Sigmoid colon (tissue), 7 donors: Measurements from ENCODE around the gene NFKB1. TPM values are rescaled to one million over a fixed set of nuclear protein-coding genes. Genes with fewer than 3 reads are reported as not detected.

Source experiments
- DNase-seq: peaks from one replicate; pipeline ENCODE4 v3.0.0-alpha.2; 2019
- H3K27ac ChIP-seq, 4 donors: fragments of 200-600 bp; sonication (generic); one replicate each; pipeline ENCODE4 v1.5.1; 2016 to 2019; ENCODE audit warnings: mild to moderate bottlenecking in 1 of 4
- H3K27me3 ChIP-seq, 3 donors: fragments of 200-600 bp; sonication (generic); one replicate each; pipeline ENCODE4 v1.5.1; 2019; ENCODE audit warnings: mild to moderate bottlenecking in 1 of 3
- H3K36me3 ChIP-seq, 4 donors: fragments of 200-600 bp; sonication (generic); one replicate each; pipeline ENCODE4 v1.5.1; 2016 to 2019
- H3K4me1 ChIP-seq, 4 donors: fragments of 200-600 bp; sonication (generic); one replicate each; pipeline ENCODE4 v1.5.1; 2017 to 2019
- H3K4me3 ChIP-seq, 4 donors: fragments of 200-600 bp; sonication (generic); one replicate each; pipeline ENCODE4 v1.5.1; 2017 to 2019; ENCODE audit warnings: mild to moderate bottlenecking in 2 of 4, moderate library complexity in 1 of 4
- H3K9me3 ChIP-seq, 4 donors: fragments of 200-600 bp in 3 of 4; sonication (generic) in 3 of 4; one replicate each; pipeline versions ENCODE4 v1.5.1 to v1.6.1; 2013 to 2019
- EP300 ChIP-seq, 4 donors: sonication (generic); formaldehyde crosslinking; IDR thresholded peaks; one replicate each; pipeline ENCODE4 v1.6.1; 2017; ENCODE audit warnings: antibody characterized with exemption in 4 of 4
- POLR2A ChIP-seq, 2 donors: fragments of 450-650 bp; IDR thresholded peaks; one replicate each; pipeline ENCODE4 v1.6.1; 2016; ENCODE audit warnings: antibody characterized with exemption in 2 of 2, mild to moderate bottlenecking in 2 of 2, moderate library complexity in 2 of 2
- POLR2AphosphoS5 ChIP-seq, 4 donors: sonication (generic); formaldehyde crosslinking; IDR thresholded peaks; one replicate each; pipeline ENCODE4 v1.6.1; 2017; ENCODE audit warnings: antibody characterized with exemption in 4 of 4
- WGBS, 2 donors: extraction: QIAGEN DNeasy Blood & Tissue Kit; methylation state at CpG; one replicate each; pipeline ENCODE4 v1.1.7; 2013; 5-methylcytosine and 5-hydroxymethylcytosine counted together
- intact Hi-C: fragments of 100-400 bp; cut with DNase I; formaldehyde crosslinking; loops from one replicate; pipeline ENCODE4 v1.15.1; 2023
- polyA plus RNA-seq, 3 donors: library from polyadenylated mRNA; stranded (reverse); fragments of 200-250 nt; gene quantifications; one replicate each; pipeline ENCODE4 v1.2.3, GENCODE V29; 2013
- total RNA-seq, 4 donors: library from RNA; depleted of rRNA; stranded (reverse); fragments of >200 nt; gene quantifications; one replicate each; pipeline ENCODE4 v1.1.0, GENCODE V29; 2016
- TF ChIP-seq, protein P1 (sequence below), 4 experiments: fragments of 450-650 bp in 3 of 4; fragments of 200-600 bp in 1 of 4; IDR thresholded peaks; one replicate each; pipeline ENCODE4 v1.5.1; 2016 to 2019; ENCODE audit warnings: antibody characterized with exemption in 4 of 4, mild to moderate bottlenecking in 3 of 4, moderate library complexity in 2 of 4
- donor health status: healthy with polysubstance abuse.
- donor health status: Bipolar disorder and iron deficiency.
- donor health status: healthy.

Gene NFKB1
- total and polyA plus RNA-seq, 7 donors, result 19.2 to 29.8 (median 27.0) TPM

- TF ChIP-seq EP300 (IDR thresholded peaks at IDR 0.05) (no peak), POLR2A (IDR thresholded peaks at IDR 0.05) (no peak), POLR2AphosphoS5 (IDR thresholded peaks at IDR 0.05) (no peak)
- TF ChIP-seq, protein P1, sequence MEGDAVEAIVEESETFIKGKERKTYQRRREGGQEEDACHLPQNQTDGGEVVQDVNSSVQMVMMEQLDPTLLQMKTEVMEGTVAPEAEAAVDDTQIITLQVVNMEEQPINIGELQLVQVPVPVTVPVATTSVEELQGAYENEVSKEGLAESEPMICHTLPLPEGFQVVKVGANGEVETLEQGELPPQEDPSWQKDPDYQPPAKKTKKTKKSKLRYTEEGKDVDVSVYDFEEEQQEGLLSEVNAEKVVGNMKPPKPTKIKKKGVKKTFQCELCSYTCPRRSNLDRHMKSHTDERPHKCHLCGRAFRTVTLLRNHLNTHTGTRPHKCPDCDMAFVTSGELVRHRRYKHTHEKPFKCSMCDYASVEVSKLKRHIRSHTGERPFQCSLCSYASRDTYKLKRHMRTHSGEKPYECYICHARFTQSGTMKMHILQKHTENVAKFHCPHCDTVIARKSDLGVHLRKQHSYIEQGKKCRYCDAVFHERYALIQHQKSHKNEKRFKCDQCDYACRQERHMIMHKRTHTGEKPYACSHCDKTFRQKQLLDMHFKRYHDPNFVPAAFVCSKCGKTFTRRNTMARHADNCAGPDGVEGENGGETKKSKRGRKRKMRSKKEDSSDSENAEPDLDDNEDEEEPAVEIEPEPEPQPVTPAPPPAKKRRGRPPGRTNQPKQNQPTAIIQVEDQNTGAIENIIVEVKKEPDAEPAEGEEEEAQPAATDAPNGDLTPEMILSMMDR (IDR thresholded peaks at IDR 0.05), result no peak
- Histone ChIP-seq H3K27me3 (no peaks in the 10 kb centered on the region), H3K36me3 (no peaks in the 10 kb centered on the region), H3K4me3 (no peak overlapping the region), H3K4me1 (peaks cover 0 to 14% (median 8%) of the 10 kb centered on the region in 4 donors), H3K9me3 (no peaks in the 10 kb centered on the region), H3K27ac (no peak overlapping the region)
- WGBS, 2 donors, result 95% methylated on average over 5 of the region's 5 CpGs
- intact Hi-C loops, result no loop called here
- no peak for DNase-seq
Observed at GRCh38 chr4:102511830-102512605, 10.9 kb downstream of the NFKB1 start.

- Histone ChIP-seq H3K36me3 (no peaks in the 10 kb centered on the region), H3K27me3 (no peaks in the 10 kb centered on the region), H3K27ac (no peak overlapping the region), H3K4me3 (no peak overlapping the region), H3K9me3 (no peaks in the 10 kb centered on the region), H3K4me1 (peaks cover 0 to 21% (median 15%) of the 10 kb centered on the region in 4 donors)
- intact Hi-C loops, result no loop called here
- 84 to 89% methylated on average over 6 of the region's 6 CpGs for WGBS, 2 donors
- no peak for DNase-seq
- TF ChIP-seq, protein P1 (IDR thresholded peaks at IDR 0.05), result no peak
- TF ChIP-seq POLR2A (IDR thresholded peaks at IDR 0.05), result no peak
- no peak for TF ChIP-seq EP300 (IDR thresholded peaks at IDR 0.05)
- TF ChIP-seq POLR2AphosphoS5 (IDR thresholded peaks at IDR 0.05), result no peak
Observed at GRCh38 chr4:102514298-102514964, 13.3 kb downstream of the NFKB1 start.

- peaks cover 0 to 31% (median 20%) of the 10 kb centered on the region in 4 donors for H3K4me1 ChIP-seq
Observed at GRCh38 chr4:102517753-102518152, 16.6 kb downstream of the NFKB1 start.

DNA sequence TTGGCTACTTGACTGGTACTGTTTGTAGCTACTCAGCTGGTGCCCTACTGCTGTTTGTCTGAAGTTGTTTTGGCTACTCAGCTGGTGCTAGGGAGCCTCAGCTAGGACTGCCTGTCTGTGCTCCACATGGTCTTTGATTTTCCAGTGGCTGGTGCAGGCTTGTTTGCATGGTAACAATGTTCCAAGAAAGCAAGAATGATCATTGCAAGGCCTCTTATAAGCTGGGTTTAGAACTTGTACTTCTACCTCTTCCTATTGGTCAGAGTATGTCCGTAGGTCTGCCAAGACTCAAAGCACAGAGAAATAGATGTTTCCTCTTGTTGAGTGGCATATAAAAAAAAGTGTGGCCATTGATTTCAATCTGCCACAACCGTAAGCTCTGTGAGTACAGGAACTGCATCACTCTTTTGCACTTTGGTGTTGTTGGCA lies 17.6 kb downstream of the NFKB1 start:
- no peak for DNase-seq
- H3K36me3 ChIP-seq, result no peaks in the 10 kb centered on the region
- no peaks in the 10 kb centered on the region for H3K27me3 ChIP-seq
- TF ChIP-seq POLR2A (IDR thresholded peaks at IDR 0.05) (no peak), POLR2AphosphoS5 (IDR thresholded peaks at IDR 0.05) (no peak)
- WGBS, 2 donors, result 70 to 83% methylated on average over 2 of the region's 2 CpGs
- no peak overlapping the region for H3K4me3 ChIP-seq
- H3K4me1 ChIP-seq, result peaks cover 0 to 31% (median 25%) of the 10 kb centered on the region in 4 donors
- H3K27ac ChIP-seq, result no peak overlapping the region
- no peaks in the 10 kb centered on the region for H3K9me3 ChIP-seq
- intact Hi-C loops, result no loop called here

More at GRCh38 chr4:102517753-102518152, 16.6 kb downstream of the NFKB1 start:
- intact Hi-C loops, result no loop called here
- DNase-seq, result no peak
- H3K27ac ChIP-seq, result no peak overlapping the region
- TF ChIP-seq, protein P1 (IDR thresholded peaks at IDR 0.05), result no peak
- no peak for TF ChIP-seq POLR2AphosphoS5 (IDR thresholded peaks at IDR 0.05)
- no peak for TF ChIP-seq EP300 (IDR thresholded peaks at IDR 0.05)
- no peak for TF ChIP-seq POLR2A (IDR thresholded peaks at IDR 0.05)
- H3K27me3 ChIP-seq, result no peaks in the 10 kb centered on the region
- H3K36me3 ChIP-seq, result no peaks in the 10 kb centered on the region
- H3K9me3 ChIP-seq, result no peaks in the 10 kb centered on the region
- H3K4me3 ChIP-seq, result no peak overlapping the region

- DNase-seq, result no peak
- 77 to 84% methylated on average over 3 of the region's 3 CpGs for WGBS, 2 donors
- intact Hi-C loops, result no loop called here
- Histone ChIP-seq H3K36me3 (no peaks in the 10 kb centered on the region), H3K27ac (no peak overlapping the region), H3K4me1 (peaks cover 0 to 31% (median 25%) of the 10 kb centered on the region in 4 donors), H3K27me3 (no peaks in the 10 kb centered on the region), H3K4me3 (no peak overlapping the region), H3K9me3 (no peaks in the 10 kb centered on the region)
- TF ChIP-seq POLR2A (IDR thresholded peaks at IDR 0.05) (no peak), EP300 (IDR thresholded peaks at IDR 0.05) (no peak), POLR2AphosphoS5 (IDR thresholded peaks at IDR 0.05) (no peak)
- TF ChIP-seq, protein P1 (IDR thresholded peaks at IDR 0.05), result no peak
Observed at GRCh38 chr4:102519925-102520324, 18.8 kb downstream of the NFKB1 start.
